Neutrophil (primary cell): ENCODE measurements around the gene GDPGP1.

Source experiments
- H3K27ac ChIP-seq: fragments of 200-600 bp; sonication (generic); 2 replicates; pipeline ENCODE4 v1.5.1; 2016; ENCODE audit warnings: mild to moderate bottlenecking, moderate library complexity
- H3K27me3 ChIP-seq: fragments of 200-600 bp; sonication (generic); 2 replicates; pipeline ENCODE4 v1.6.0; 2016; ENCODE audit warnings: mild to moderate bottlenecking
- H3K36me3 ChIP-seq: fragments of 200-600 bp; sonication (generic); 2 replicates; pipeline ENCODE4 v1.5.1; 2017
- H3K4me1 ChIP-seq, 2 experiments: fragments of 200-600 bp in 1 of 2; sonication (generic) in 1 of 2; 1 replicate in 1 of 2; 2 replicates in 1 of 2; pipeline versions ENCODE4 v1.5.1 to v1.6.1; 2013 to 2016; ENCODE audit warnings: low read depth in 1 of 2, low read length in 1 of 2, mild to moderate bottlenecking in 1 of 2, moderate library complexity in 1 of 2; ENCODE audit not compliant: control insufficient read depth in 1 of 2, insufficient read depth in 1 of 2
- H3K4me3 ChIP-seq, 2 experiments: fragments of 200-600 bp in 1 of 2; sonication (generic) in 1 of 2; 1 replicate in 1 of 2; 2 replicates in 1 of 2; pipeline ENCODE4 v1.5.1; 2013 to 2016; ENCODE audit warnings: low read depth in 1 of 2, low read length in 1 of 2, mild to moderate bottlenecking in 1 of 2, moderate library complexity in 1 of 2
- H3K9me3 ChIP-seq: fragments of 200-600 bp; sonication (generic); 2 replicates; pipeline ENCODE4 v1.5.1; 2016
- CTCF ChIP-seq: fragments of 200-600 bp; sonication (generic); IDR thresholded peaks from 2 replicates; pipeline ENCODE4 v1.5.1; 2016; ENCODE audit warnings: antibody characterized with exemption

Gene GDPGP1

GRCh38 chr15:90264671-90265070 lies 30.7 kb downstream of the GDPGP1 start:
- peak overlapping the region; percentile 85 to 88 for H3K4me3 ChIP-seq

GRCh38 chr15:90265271-90266060 lies 31.5 kb downstream of the GDPGP1 start, which contains the start of gene NGRN:
Gene NGRN (plus strand): TSS chr15:90265672. CDS start chr15:90265713, 41 bp downstream.
- no peak for TF ChIP-seq CTCF
- H3K27me3 ChIP-seq = no peaks in the 10 kb centered on the region
- H3K27ac ChIP-seq = peak within 1 kb of the TSS; percentile 90
- peaks cover 26 to 28% of the 10 kb centered on the region in 2 experiments for H3K4me1 ChIP-seq
- no peaks in the 10 kb centered on the region for H3K9me3 ChIP-seq
- H3K36me3 ChIP-seq = peaks cover 6% of the 10 kb centered on the region
- H3K4me3 ChIP-seq = peak within 1 kb of the TSS; percentile 85 to 88

More at GRCh38 chr15:90264671-90265070, 30.7 kb downstream of the GDPGP1 start:
- H3K27me3 ChIP-seq = no peaks in the 10 kb centered on the region
- no peaks in the 10 kb centered on the region for H3K36me3 ChIP-seq
- peaks cover 26 to 28% of the 10 kb centered on the region in 2 experiments for H3K4me1 ChIP-seq
- H3K27ac ChIP-seq = peak overlapping the region; percentile 90
- H3K9me3 ChIP-seq = no peaks in the 10 kb centered on the region
- TF ChIP-seq CTCF = no peak

GRCh38 chr15:90266061-90266431 lies 32.0 kb downstream of the GDPGP1 start:
- Histone ChIP-seq H3K9me3 (no peaks in the 10 kb centered on the region), H3K36me3 (peaks cover 12% of the 10 kb centered on the region), H3K27me3 (no peaks in the 10 kb centered on the region), H3K4me1 (peaks cover 26 to 28% of the 10 kb centered on the region in 2 experiments), H3K27ac (peak overlapping the region; percentile 90), H3K4me3 (peak overlapping the region; percentile 85 to 88)
- no peak for TF ChIP-seq CTCF

GRCh38 chr15:90266485-90266884 lies 32.5 kb downstream of the GDPGP1 start:
- TF ChIP-seq CTCF = no peak
- no peaks in the 10 kb centered on the region for H3K27me3 ChIP-seq
- H3K36me3 ChIP-seq = peaks cover 16% of the 10 kb centered on the region
- H3K4me1 ChIP-seq = peaks cover 26 to 28% of the 10 kb centered on the region in 2 experiments
- H3K9me3 ChIP-seq = no peaks in the 10 kb centered on the region
- peak overlapping the region; percentile 90 for H3K27ac ChIP-seq
- peak overlapping the region; percentile 85 to 88 for H3K4me3 ChIP-seq

- TF ChIP-seq CTCF = no peak
- H3K9me3 ChIP-seq = no peaks in the 10 kb centered on the region
- H3K27ac ChIP-seq = no peak overlapping the region
- peaks cover 26 to 28% of the 10 kb centered on the region in 2 experiments for H3K4me1 ChIP-seq
- H3K27me3 ChIP-seq = no peaks in the 10 kb centered on the region
- H3K36me3 ChIP-seq = peaks cover 35% of the 10 kb centered on the region
- no peak overlapping the region for H3K4me3 ChIP-seq
These were observed 34.4 kb downstream of the GDPGP1 start for GRCh38 chr15:90268415-90268814.
